Breast epithelium (tissue), 3 donors: ENCODE data around the gene MET.

Experiments used
- CTCF ChIP-seq, 3 donors: fragments of 450-650 bp; IDR thresholded peaks; one replicate each; pipeline ENCODE4 v1.5.1; 2016 to 2017; ENCODE audit warnings: antibody characterized with exemption in 3 of 3, mild to moderate bottlenecking in 3 of 3, moderate library complexity in 3 of 3
- POLR2A ChIP-seq: fragments of 450-650 bp; IDR thresholded peaks from one replicate; pipeline ENCODE4 v1.6.1; 2016; ENCODE audit warnings: antibody characterized with exemption, mild to moderate bottlenecking, moderate library complexity

- TF ChIP-seq POLR2A (no peak), CTCF (IDR thresholded peaks at IDR 0.05) (no peak)
Observed at GRCh38 chr7:116780966-116781365, 109.0 kb downstream of the MET start.
